Measurements from ENCODE around the gene LRRK1.

Gene LRRK1

DNA sequence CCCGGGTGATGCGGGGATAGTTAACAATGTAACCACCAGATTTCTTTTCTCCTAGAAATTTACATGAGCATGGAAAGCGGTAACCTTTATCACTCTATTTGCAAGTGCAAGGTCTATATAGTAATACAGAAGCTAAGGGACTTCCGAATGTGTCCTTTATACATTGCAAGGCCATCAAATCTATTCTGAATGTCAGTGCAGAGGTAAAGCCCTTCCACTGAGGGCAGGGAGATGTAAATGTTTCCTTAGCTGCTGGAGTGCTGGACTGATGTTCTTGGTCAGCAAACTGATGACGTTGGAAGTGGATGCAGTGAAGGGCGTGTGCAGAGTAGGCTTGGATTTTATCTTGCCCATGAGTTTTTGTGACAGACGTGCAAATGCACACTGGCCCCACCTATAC lies 33.3 kb upstream of the LRRK1 start:
- TF ChIP-seq EGR1 (IDR thresholded peaks at IDR 0.05) = no peak
- no peak for TF ChIP-seq TEAD4 (IDR thresholded peaks at IDR 0.05)
- TF ChIP-seq, protein P1, sequence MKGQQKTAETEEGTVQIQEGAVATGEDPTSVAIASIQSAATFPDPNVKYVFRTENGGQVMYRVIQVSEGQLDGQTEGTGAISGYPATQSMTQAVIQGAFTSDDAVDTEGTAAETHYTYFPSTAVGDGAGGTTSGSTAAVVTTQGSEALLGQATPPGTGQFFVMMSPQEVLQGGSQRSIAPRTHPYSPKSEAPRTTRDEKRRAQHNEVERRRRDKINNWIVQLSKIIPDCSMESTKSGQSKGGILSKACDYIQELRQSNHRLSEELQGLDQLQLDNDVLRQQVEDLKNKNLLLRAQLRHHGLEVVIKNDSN (IDR thresholded peaks at IDR 0.05) = no peak

DNA sequence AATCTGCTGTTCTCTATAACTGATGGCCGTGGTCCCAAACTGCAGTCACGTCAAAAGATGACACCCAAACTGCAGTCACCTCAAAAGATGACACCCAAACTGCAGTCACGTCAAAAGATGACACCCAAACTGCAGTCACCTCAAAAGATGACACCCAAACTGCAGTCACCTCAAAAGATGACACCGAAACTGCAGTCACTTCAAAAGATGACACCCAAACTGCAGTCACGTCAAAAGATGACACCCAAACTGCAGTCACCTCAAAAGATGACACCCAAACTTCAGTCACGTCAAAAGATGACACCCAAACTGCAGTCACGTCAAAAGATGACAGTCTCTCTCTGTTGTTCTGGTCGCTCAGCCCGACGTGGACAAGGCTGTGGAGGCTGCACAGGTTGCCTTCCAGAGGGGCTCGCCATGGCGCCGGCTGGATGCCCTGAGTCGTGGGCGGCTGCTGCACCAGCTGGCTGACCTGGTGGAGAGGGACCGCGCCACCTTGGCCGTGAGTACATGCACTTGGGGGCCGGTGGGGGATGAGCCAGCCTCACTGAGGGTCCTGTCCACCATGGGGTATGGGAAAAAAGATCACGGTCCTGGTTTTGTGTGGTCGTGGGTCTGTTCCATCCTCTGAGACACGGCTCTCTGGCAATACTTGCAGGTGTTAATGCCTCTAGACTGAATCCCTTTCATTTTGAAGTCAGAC lies 31.8 kb upstream of the LRRK1 start:
- TF ChIP-seq NFIC (IDR thresholded peaks at IDR 0.05) = no peak
- TF ChIP-seq CREB1 (IDR thresholded peaks at IDR 0.05; ENCODE audit: low read depth) = no peak
- no peak for TF ChIP-seq FOXM1 (IDR thresholded peaks at IDR 0.05; ENCODE audit: borderline replicate concordance, low read depth)
- TF ChIP-seq EGR1 (IDR thresholded peaks at IDR 0.05) = no peak
- TF ChIP-seq EP300 (IDR thresholded peaks at IDR 0.05; ENCODE audit: borderline replicate concordance) = no peak
- no peak for TF ChIP-seq TCF12 (IDR thresholded peaks at IDR 0.05; ENCODE audit: low read depth)
- TF ChIP-seq TEAD4 (IDR thresholded peaks at IDR 0.05) = no peak
- TF ChIP-seq, protein P2, sequence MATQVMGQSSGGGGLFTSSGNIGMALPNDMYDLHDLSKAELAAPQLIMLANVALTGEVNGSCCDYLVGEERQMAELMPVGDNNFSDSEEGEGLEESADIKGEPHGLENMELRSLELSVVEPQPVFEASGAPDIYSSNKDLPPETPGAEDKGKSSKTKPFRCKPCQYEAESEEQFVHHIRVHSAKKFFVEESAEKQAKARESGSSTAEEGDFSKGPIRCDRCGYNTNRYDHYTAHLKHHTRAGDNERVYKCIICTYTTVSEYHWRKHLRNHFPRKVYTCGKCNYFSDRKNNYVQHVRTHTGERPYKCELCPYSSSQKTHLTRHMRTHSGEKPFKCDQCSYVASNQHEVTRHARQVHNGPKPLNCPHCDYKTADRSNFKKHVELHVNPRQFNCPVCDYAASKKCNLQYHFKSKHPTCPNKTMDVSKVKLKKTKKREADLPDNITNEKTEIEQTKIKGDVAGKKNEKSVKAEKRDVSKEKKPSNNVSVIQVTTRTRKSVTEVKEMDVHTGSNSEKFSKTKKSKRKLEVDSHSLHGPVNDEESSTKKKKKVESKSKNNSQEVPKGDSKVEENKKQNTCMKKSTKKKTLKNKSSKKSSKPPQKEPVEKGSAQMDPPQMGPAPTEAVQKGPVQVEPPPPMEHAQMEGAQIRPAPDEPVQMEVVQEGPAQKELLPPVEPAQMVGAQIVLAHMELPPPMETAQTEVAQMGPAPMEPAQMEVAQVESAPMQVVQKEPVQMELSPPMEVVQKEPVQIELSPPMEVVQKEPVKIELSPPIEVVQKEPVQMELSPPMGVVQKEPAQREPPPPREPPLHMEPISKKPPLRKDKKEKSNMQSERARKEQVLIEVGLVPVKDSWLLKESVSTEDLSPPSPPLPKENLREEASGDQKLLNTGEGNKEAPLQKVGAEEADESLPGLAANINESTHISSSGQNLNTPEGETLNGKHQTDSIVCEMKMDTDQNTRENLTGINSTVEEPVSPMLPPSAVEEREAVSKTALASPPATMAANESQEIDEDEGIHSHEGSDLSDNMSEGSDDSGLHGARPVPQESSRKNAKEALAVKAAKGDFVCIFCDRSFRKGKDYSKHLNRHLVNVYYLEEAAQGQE (IDR thresholded peaks at IDR 0.05; ENCODE audit: low read depth) = no peak
- TF ChIP-seq, protein P1 (IDR thresholded peaks at IDR 0.05) = no peak
- TF ChIP-seq CEBPB (IDR thresholded peaks at IDR 0.05) = no peak

DNA sequence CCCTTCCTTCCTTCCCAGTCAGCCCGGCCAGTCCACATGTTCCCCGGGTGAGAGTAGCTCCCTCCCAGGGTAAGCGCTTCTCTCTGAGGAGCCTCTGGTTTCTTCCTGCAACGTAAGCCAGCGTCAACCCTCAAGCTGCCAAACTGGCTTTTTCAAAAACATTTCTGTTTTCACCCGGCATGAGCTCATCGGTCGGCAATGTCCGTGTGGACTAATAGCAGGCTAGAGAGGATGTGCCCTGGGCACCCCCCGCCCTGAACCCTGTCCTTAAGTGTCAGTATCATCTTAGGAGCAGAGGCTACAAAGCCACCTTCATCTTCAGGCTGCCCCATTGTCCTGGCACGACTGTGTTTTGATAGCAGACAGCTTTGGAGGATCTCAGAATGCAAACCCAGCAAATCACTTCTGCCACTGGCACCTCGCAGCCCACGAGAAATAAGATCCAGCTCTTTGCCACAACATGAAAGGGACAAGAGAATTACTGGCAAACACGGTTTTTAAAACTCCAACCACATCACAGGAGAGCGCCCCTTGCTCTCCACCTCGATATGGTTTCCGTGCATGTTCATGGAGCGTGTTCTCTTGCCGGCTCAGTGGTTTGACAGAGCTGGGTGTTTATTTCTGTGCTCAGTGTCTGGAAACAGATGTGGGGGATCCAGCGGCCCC lies 29.6 kb upstream of the LRRK1 start:
- no peak for TF ChIP-seq NFIC (IDR thresholded peaks at IDR 0.05)
- no peak for TF ChIP-seq TCF12 (IDR thresholded peaks at IDR 0.05; ENCODE audit: low read depth)
- TF ChIP-seq FOXM1 (IDR thresholded peaks at IDR 0.05; ENCODE audit: borderline replicate concordance, low read depth) = no peak
- no peak for TF ChIP-seq TAF1 (IDR thresholded peaks at IDR 0.05; ENCODE audit: low read depth)
- TF ChIP-seq CEBPB (IDR thresholded peaks at IDR 0.05) = no peak
- TF ChIP-seq EGR1 (IDR thresholded peaks at IDR 0.05) = no peak
- TF ChIP-seq YY1 (IDR thresholded peaks at IDR 0.05; ENCODE audit: low read depth) = no peak
- TF ChIP-seq EP300 (IDR thresholded peaks at IDR 0.05; ENCODE audit: borderline replicate concordance) = no peak
- TF ChIP-seq, protein P2 (IDR thresholded peaks at IDR 0.05; ENCODE audit: low read depth) = no peak

DNA sequence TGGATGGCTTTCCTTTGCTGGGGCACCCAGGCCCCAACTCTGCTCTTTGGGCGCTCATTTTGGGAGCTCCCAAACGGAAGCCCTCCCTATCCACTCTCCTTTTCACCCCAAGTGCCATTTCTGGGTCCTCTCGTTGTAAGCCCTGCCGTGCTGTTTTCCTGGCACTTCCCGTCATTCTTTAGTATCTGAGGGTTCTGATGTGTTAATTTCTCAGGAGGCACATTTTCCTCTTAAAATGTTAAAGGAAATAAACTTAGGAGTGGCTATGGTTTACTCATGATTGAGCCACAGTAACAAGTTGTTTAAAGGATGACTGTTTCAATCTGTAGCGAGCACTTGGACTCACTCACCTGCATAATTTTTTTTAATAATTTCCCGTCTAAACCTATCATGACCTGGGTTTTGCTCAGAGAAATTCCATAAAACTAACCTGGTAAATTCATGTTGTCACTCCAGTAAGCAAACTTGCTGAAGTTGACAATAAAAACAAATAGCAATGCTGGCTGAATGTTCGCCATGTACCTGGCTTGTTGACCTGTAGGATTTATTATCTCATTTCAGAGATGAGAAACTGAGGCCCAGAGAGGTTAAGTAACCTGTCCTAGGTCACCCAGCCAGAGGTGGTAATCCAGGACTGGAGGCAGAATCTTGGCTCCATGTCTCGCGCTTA lies 29.0 kb upstream of the LRRK1 start:
- no peak for TF ChIP-seq EP300 (IDR thresholded peaks at IDR 0.05; ENCODE audit: borderline replicate concordance)
- no peak for TF ChIP-seq TEAD4 (IDR thresholded peaks at IDR 0.05)
- no peak for TF ChIP-seq TAF1 (IDR thresholded peaks at IDR 0.05; ENCODE audit: low read depth)
- TF ChIP-seq RAD21 (IDR thresholded peaks at IDR 0.05; ENCODE audit: low read depth) = no peak
- no peak for TF ChIP-seq ZBTB7A (IDR thresholded peaks at IDR 0.05; ENCODE audit: low read depth)
- TF ChIP-seq, protein P1 (IDR thresholded peaks at IDR 0.05) = no peak
- TF ChIP-seq, protein P2 (IDR thresholded peaks at IDR 0.05; ENCODE audit: low read depth) = no peak
- no peak for TF ChIP-seq EGR1 (IDR thresholded peaks at IDR 0.05)
- no peak for TF ChIP-seq TCF12 (IDR thresholded peaks at IDR 0.05; ENCODE audit: low read depth)
- no peak for TF ChIP-seq NFIC (IDR thresholded peaks at IDR 0.05)
- TF ChIP-seq, protein P3, sequence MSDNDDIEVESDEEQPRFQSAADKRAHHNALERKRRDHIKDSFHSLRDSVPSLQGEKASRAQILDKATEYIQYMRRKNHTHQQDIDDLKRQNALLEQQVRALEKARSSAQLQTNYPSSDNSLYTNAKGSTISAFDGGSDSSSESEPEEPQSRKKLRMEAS (IDR thresholded peaks at IDR 0.05) = no peak
- no peak for TF ChIP-seq CREB1 (IDR thresholded peaks at IDR 0.05; ENCODE audit: low read depth)
- TF ChIP-seq CEBPB (IDR thresholded peaks at IDR 0.05) = no peak
- TF ChIP-seq YY1 (IDR thresholded peaks at IDR 0.05; ENCODE audit: low read depth) = no peak
- TF ChIP-seq FOXM1 (IDR thresholded peaks at IDR 0.05; ENCODE audit: borderline replicate concordance, low read depth) = no peak
